OCI-LY3 (cell line): ENCODE results near the gene CAPG.

Experiments
- EZH2phosphoT487 ChIP-seq: fragments of 200-600 bp; shearing (Covaris generic); IDR thresholded peaks from 2 replicates; pipeline ENCODE4 v1.6.1; 2018; ENCODE audit warnings: antibody characterized with exemption, mixed run types, low read depth
- TF ChIP-seq, protein P1 (sequence below): fragments of 200-600, 300-600 bp; sonication (generic); IDR thresholded peaks from 2 replicates; pipeline ENCODE4 v1.5.1; 2014; ENCODE audit warnings: antibody characterized with exemption, low read length, low read depth

DNA sequence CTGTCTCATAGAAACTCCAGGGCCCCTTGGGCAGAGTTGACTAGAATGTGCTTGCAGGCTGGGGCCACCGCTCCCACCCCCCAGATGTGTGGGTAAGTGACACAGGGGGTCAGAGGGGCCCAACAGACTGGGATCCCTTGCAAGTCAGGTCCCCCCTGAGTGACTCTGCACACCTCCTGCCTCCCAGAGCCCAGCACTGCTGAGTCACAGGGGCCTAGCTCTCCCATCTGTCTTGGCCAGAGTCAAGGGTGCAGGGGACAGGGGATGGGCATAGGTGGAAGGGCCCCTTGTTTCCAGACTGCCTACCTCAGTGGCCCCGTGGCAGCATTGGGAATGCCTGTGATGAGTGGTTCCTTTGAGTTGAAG, 19.7 kb upstream of the CAPG start:
- TF ChIP-seq, protein P1, sequence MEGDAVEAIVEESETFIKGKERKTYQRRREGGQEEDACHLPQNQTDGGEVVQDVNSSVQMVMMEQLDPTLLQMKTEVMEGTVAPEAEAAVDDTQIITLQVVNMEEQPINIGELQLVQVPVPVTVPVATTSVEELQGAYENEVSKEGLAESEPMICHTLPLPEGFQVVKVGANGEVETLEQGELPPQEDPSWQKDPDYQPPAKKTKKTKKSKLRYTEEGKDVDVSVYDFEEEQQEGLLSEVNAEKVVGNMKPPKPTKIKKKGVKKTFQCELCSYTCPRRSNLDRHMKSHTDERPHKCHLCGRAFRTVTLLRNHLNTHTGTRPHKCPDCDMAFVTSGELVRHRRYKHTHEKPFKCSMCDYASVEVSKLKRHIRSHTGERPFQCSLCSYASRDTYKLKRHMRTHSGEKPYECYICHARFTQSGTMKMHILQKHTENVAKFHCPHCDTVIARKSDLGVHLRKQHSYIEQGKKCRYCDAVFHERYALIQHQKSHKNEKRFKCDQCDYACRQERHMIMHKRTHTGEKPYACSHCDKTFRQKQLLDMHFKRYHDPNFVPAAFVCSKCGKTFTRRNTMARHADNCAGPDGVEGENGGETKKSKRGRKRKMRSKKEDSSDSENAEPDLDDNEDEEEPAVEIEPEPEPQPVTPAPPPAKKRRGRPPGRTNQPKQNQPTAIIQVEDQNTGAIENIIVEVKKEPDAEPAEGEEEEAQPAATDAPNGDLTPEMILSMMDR = no peak
- TF ChIP-seq EZH2phosphoT487 = no peak
